Measurements from ENCODE around the gene DAB1.

Gene DAB1

GRCh38 chr1:57064379-57065140, 359.3 kb downstream of the DAB1 start:
- no peak for TF ChIP-seq CTCF (IDR thresholded peaks at IDR 0.05; ENCODE audit: poor library complexity, severe bottlenecking)
- Histone ChIP-seq H3K4me3 (ENCODE audit: severe bottlenecking) (no peak overlapping the region), H3K27ac (ENCODE audit: poor library complexity, severe bottlenecking) (no peak overlapping the region), H3K27me3 (ENCODE audit: insufficient read depth, poor library complexity, severe bottlenecking) (no peaks in the 10 kb centered on the region), H3K36me3 (ENCODE audit: low read depth) (no peaks in the 10 kb centered on the region), H3K4me1 (ENCODE audit: insufficient read depth, poor library complexity, severe bottlenecking) (no peaks in the 10 kb centered on the region), H3K9me3 (ENCODE audit: severe bottlenecking) (peaks cover 2% of the 10 kb centered on the region)
- ATAC-seq (ENCODE audit: low read depth) (no peak), DNase-seq (ENCODE audit: low spot score) (no peak)

GRCh38 chr1:57063406-57064125, 360.3 kb downstream of the DAB1 start:
- no peaks in the 10 kb centered on the region for H3K4me1 ChIP-seq (ENCODE audit: insufficient read depth, poor library complexity, severe bottlenecking)
- peaks cover 2% of the 10 kb centered on the region for H3K9me3 ChIP-seq (ENCODE audit: severe bottlenecking)
- ATAC-seq (ENCODE audit: low read depth) = no peak
- no peak overlapping the region for H3K27ac ChIP-seq (ENCODE audit: poor library complexity, severe bottlenecking)
- no peaks in the 10 kb centered on the region for H3K36me3 ChIP-seq (ENCODE audit: low read depth)
- no peaks in the 10 kb centered on the region for H3K27me3 ChIP-seq (ENCODE audit: insufficient read depth, poor library complexity, severe bottlenecking)
- no peak for TF ChIP-seq CTCF (IDR thresholded peaks at IDR 0.05; ENCODE audit: poor library complexity, severe bottlenecking)
- no peak for DNase-seq (ENCODE audit: low spot score)
- no peak overlapping the region for H3K4me3 ChIP-seq (ENCODE audit: severe bottlenecking)

- Histone ChIP-seq H3K27me3 (ENCODE audit: insufficient read depth, poor library complexity, severe bottlenecking) (no peaks in the 10 kb centered on the region), H3K9me3 (ENCODE audit: severe bottlenecking) (peaks cover 2% of the 10 kb centered on the region), H3K27ac (ENCODE audit: poor library complexity, severe bottlenecking) (no peak overlapping the region), H3K36me3 (ENCODE audit: low read depth) (no peaks in the 10 kb centered on the region), H3K4me3 (ENCODE audit: severe bottlenecking) (no peak overlapping the region), H3K4me1 (ENCODE audit: insufficient read depth, poor library complexity, severe bottlenecking) (no peaks in the 10 kb centered on the region)
- no peak for TF ChIP-seq CTCF (IDR thresholded peaks at IDR 0.05; ENCODE audit: poor library complexity, severe bottlenecking)
- DNase-seq (ENCODE audit: low spot score) (no peak), ATAC-seq (ENCODE audit: low read depth) (peak; percentile 44; the same call in 1 of the 3 replicates)
These were observed 362.5 kb downstream of the DAB1 start for GRCh38 chr1:57061369-57061768.

- Histone ChIP-seq H3K27me3 (ENCODE audit: insufficient read depth, poor library complexity, severe bottlenecking) (no peaks in the 10 kb centered on the region), H3K4me1 (ENCODE audit: insufficient read depth, poor library complexity, severe bottlenecking) (no peaks in the 10 kb centered on the region)
These were observed 363.4 kb downstream of the DAB1 start for GRCh38 chr1:57060451-57060850.

More at GRCh38 chr1:57060451-57060850, 363.4 kb downstream of the DAB1 start:
- DNase-seq (ENCODE audit: low spot score) = no peak
- H3K27ac ChIP-seq (ENCODE audit: poor library complexity, severe bottlenecking) = no peak overlapping the region
- H3K9me3 ChIP-seq (ENCODE audit: severe bottlenecking) = peaks cover 2% of the 10 kb centered on the region
- TF ChIP-seq CTCF (IDR thresholded peaks at IDR 0.05; ENCODE audit: poor library complexity, severe bottlenecking) = no peak
- H3K36me3 ChIP-seq (ENCODE audit: low read depth) = no peaks in the 10 kb centered on the region
- ATAC-seq (ENCODE audit: low read depth) = no peak
- H3K4me3 ChIP-seq (ENCODE audit: severe bottlenecking) = no peak overlapping the region
